GM21723 (cell line): ENCODE data around the gene STAT5A.
"Not testable (repeated sequence)": the region's sequence is repeated elsewhere in the genome, so short reads cannot be mapped to it uniquely, and the experiment has no call there.

Experiments used
- ATAC-seq: cut with Tn5 transposase; IDR thresholded peaks from one replicate; pipeline ENCODE4 v1.9.1; 2021; ENCODE audit warnings: mild to moderate bottlenecking, moderate library complexity; ENCODE audit not compliant: unreplicated experiment

Gene STAT5A

GRCh38 chr17:42287977-42288802 lies at the start of gene STAT5A:
STAT5A (plus strand) TSS chr17:42288498; CDS start chr17:42289412, 914 bp downstream.
- ATAC-seq: peak; percentile 41

DNA sequence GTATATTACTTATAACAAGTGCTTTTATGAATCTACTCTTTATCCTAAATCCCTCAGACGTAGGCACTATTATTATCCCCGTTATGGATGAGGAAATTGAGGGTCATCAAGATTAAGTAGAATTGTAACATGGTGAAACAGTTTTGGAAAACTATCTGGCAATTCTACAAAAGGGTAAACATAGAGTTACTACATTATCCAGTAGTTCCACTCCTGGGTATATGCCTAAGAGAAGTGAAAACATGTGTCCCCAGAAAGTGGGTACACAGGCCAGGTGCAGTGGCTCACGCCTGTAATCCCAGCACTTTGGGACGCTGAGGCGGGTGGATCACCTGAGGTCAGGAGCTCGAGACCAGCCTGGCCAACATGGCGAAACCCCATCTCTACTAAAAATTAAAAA lies 48.7 kb upstream of the STAT5A start:
- not testable (repeated sequence) for ATAC-seq

DNA sequence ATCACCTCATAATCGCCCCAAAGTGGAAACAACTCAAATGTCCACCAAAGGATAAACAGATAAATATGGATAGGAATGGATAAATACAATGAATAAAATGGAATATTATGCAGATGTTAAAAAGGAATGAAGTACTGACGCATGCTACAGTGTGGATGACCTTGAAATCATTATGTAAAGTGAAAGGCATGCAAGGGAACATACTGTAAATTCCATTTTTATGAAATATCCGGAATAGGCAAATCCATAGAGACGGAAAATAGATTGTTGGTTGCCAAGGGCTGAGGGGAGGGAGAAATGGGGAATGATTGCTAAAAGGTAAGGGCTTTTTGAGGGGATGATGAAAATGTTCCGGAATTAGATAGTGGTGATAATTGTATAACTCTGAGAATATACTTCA lies 48.1 kb upstream of the STAT5A start:
- ATAC-seq: no peak

GRCh38 chr17:42240863-42241262 lies 47.4 kb upstream of the STAT5A start:
- not testable (repeated sequence) for ATAC-seq

- no peak for ATAC-seq
These were observed 46.4 kb upstream of the STAT5A start for GRCh38 chr17:42241871-42242270.

DNA sequence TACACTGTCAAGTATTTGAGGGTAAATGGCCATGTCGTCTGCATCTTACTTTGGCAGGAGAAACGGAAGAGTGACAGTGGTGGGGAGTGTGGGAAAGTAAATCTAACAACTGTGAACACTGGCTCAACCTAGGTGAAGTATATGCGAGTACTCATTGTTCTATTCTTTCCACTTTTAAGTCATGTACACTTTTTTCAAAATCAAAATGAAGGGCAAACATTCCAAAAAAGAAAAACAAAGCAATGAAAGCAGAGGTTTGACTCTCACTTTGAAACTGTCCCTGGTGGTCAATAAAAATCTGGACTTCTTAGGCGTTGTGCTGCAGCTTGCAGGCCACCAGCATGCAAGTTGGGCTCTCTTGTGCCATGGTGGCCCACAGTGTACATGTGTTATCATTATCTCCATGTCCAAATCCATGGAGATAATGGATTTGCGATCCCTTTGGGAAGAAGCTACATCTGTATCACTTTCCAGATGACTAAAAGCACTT lies 44.8 kb upstream of the STAT5A start:
- ATAC-seq: no peak

DNA sequence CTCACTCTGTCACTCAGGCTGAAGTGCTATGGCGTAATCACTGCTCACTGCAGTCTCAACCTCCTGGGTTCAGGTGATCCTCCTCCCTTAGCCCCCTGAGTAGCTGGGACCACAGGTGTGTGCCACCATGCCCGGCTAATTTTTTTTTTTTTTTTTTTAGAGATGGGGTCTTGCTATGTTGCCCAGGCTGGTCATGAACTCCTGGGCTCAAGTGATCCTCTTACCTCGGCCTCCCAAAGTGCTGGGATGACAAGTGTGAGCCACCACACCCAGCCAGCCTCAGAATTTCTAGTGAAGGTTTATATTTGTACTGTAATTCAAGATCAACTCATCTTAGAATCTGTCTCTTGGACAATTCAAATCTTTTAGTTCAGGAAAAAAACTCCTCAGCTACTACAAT lies 44.2 kb upstream of the STAT5A start:
- ATAC-seq: not testable (repeated sequence)

DNA sequence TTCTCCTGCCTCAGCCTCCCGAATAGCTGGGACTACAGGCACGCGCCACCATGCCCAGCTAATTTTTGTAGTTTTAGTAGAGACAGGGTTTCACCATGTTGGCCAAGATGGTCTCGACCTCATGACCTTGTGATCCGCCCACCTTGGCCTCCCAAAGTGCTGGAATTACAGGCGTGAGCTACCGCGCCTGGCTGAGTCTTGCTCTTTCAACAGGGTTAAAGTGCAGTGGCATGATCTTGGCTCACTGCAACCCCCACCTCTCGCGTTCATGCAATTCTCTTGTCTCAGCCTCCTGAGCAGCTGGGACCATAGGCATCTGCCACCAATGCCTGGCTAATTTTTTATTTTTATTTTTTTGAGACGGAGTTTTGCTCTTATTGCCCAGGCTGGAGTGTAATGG lies 43.1 kb upstream of the STAT5A start:
- ATAC-seq: not testable (repeated sequence)

DNA sequence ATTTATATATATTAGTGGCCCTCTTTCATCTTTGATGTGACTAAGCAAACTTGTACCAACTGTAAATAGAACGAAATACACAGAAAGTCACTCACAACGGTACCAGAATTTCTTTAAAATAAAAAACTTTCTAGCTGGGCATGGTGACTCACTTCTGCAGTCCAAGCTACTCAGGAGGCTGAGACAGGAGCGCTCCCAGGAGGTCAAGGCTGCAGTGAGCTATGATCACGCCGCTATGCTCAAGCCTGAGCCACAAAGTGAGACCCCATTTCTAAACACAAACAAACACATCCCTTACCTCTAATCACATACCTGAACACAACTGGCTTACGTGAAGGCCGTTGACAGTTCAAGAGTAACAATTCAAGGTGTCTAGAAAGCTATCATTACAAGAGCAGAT lies 41.8 kb upstream of the STAT5A start:
- no peak for ATAC-seq

DNA sequence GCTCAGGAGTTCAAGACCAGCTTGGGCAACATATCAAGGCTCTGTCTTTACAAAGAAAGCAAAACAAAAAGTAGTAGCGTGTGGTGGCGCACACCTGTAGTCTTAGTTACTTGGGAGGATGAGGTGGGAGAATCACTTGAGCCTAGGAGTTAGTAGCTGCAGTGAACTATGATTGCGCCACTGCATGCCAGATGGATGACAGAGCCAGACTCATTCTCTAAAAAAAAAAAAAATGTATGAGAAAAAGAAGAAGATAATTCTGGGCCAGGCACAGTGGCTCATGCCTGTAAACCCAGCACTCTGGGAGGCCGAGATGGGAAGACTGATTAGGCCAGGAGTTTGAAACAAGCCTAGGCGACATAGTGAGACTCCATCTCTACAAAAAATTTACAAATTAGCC lies 40.6 kb upstream of the STAT5A start:
- no peak for ATAC-seq

GRCh38 chr17:42248351-42249179 lies 39.7 kb upstream of the STAT5A start:
- peak; percentile 72 for ATAC-seq

DNA sequence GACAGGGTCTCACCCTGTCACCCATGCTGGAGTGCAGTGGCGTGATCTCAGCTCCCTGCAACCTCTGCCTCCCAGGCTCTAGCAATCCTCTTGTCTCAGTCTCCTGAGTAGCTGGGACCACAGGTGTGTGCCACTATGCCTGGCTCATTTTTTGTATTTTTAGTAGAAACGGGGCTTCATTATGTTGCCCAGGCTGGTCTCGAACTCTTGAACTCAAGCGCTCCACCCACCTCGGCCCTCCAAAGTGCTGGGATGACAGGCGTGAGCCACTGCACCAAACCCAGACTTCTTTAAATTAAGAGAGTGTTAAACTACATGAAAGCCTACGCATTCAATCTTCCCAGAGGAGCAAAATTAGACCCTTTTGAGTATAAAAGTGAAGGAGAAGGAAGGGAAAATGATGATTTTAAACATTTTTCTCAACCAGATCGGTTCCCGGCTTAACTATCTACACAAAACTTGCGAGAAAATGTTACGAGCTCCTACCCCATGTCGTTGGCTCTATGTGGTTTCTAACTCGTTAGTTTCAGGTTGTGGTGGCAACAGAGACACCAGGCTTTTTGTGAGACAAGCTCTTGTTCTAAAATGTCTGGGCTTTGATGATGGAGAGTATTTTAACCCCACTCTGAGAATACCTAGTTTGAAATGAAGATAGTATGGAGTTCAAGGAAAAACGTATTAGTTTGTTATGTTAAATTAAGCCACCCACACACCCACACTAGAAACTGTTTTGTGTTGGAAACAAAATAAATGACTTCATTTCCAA lies 38.4 kb upstream of the STAT5A start:
- no peak for ATAC-seq

DNA sequence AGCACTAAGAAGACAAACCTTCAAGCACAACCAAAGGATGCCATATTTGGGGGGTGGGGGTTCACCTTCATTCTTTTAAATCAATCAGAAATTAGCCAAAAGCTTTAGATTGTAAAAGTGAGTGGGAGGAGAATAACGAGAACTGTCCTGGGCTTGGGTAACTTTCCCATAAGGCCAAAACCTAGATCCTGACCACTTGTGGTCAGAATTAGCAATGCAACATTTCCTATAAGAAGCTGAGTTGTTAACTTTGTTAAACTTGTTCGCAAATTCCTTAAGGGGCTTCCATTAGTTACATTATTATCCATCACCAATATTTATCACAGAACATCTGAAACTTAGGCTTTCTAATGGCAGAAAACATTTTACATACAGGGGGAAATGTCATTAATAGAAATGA lies 37.2 kb upstream of the STAT5A start:
- no peak for ATAC-seq

DNA sequence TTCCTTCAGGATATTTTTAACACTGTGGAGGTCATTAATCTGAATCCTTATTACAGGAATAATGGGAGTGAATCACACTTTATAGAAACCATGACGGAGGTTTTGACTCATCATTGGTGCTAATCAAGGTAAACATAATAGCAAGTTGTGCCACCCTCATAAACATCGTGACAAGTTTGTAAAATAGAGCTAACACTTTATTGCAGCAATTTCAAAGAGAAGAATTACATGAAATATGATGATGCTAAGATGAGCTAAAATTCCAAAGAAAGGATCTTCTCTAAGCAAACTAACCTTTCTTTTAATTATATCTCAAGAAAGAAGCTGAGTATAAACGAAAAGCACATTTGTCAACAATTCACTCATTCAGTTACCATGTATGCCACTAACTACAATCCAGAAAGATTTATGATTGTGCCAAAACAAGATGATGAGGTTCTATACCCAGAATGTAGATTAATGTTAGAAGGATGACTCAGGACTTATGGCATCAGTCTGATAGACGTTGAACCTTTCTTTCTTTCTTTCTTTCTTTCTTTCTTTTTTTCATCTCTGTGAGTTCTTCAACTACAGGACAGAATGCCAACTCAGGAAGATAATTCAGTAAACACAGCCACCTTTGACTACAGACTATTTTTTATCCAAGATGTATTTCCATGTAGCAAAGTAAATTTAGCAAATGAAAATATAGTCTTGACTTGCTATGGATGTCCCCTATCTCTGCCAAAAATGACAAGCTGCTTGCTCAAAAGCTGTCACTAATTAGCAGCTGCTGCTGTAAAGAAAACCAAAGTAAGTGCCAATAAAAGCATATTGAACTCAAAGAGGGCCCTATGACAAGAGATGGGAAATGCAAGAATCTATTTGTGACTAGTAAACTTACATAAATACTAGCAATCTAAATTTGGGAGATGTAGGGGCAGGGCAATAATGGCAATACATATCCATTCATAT lies 35.4 kb upstream of the STAT5A start:
- no peak for ATAC-seq

DNA sequence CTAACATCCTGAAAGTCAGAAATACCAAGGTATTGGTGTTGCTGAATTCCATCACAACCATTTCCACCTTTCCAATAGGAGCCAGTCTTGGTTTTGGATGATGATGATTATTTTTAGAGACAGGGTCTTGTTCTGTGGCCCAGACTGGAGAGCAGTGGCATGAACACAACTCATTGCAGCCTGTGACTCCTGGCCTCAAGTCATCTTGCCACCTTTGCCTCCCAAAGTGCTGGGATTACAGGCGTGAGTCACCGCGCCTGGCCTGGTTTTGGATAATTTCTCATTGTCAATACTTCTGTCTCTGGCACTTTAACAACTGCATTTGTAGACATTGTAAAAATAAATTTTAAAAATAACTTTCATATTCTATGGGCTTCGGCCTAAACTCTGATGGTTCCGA lies 34.7 kb upstream of the STAT5A start:
- no peak for ATAC-seq

DNA sequence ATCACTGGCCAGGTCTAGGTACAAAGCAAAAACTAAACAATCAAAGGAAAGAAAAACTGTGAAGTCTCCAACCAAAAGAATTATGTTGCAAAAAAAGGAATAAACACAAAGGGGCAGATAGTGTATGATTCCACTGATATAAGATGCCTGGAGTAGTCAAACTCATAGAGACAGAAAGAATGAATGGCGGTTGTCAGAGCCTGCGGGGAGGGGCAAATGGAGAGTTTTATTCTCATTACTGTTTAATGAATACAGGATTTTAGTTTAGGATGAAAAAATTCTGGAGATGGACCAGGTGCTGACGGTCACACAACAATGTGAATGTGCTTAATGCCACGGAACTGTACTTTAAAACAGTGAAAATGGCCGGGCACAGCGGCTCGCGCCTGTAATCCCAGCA lies 32.9 kb upstream of the STAT5A start:
- no peak for ATAC-seq

- ATAC-seq: no peak
These were observed 28.0 kb upstream of the STAT5A start for GRCh38 chr17:42260318-42260717.

- not testable (repeated sequence) for ATAC-seq
These were observed 23.9 kb upstream of the STAT5A start for GRCh38 chr17:42264366-42264765.

DNA sequence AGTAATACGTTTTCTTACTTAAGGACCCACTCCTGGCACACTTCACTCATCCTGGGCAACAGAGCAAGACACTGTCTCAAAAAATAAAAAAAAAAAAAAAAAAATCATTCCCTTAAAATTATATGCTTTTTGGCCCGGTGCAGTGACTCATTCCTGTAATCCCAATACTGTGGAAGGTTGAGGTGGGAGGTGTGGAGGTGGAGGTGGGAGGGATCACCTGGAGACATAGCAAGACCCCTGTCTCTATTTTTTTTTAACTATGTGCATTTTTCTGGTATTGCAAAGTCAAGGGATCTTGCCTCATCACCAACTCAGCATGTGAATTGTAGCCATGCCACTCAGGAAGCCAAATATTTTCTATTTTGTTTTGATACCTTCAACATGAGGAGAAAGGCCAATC lies 21.8 kb upstream of the STAT5A start:
- ATAC-seq: no peak
